Measurements from ENCODE around the gene ADAMTS13.

Gene ADAMTS13

GRCh38 chr9:133406480-133407307 lies 15.5 kb upstream of the ADAMTS13 start:
- peak; percentile 98 for TF ChIP-seq CTCF (IDR thresholded peaks at IDR 0.05)

- no peak for TF ChIP-seq CTCF (IDR thresholded peaks at IDR 0.05)
These were observed 14.1 kb upstream of the ADAMTS13 start for GRCh38 chr9:133408042-133408441.

GRCh38 chr9:133415170-133415569 lies 7.0 kb upstream of the ADAMTS13 start:
- no peak for TF ChIP-seq CTCF (IDR thresholded peaks at IDR 0.05)

- TF ChIP-seq CTCF (IDR thresholded peaks at IDR 0.05), result no peak
These were observed 4.4 kb upstream of the ADAMTS13 start, which contains the start of gene REXO4 for GRCh38 chr9:133417541-133418461. Gene REXO4 (minus strand): TSS chr9:133418010. CDS start chr9:133417844, 166 bp downstream.

- TF ChIP-seq CTCF (IDR thresholded peaks at IDR 0.05), result no peak
These were observed 3.2 kb upstream of the ADAMTS13 start for GRCh38 chr9:133419005-133419404.

- TF ChIP-seq CTCF (IDR thresholded peaks at IDR 0.05), result no peak
These were observed 1.8 kb upstream of the ADAMTS13 start for GRCh38 chr9:133420392-133420827.

- TF ChIP-seq CTCF (IDR thresholded peaks at IDR 0.05), result no peak
These were observed 1.0 kb downstream of the ADAMTS13 start for GRCh38 chr9:133423216-133423615.

All from LNCAP (cell line).